Transverse colon (tissue), 4 donors: ENCODE data around the gene FGF10.

Source experiments
- EP300 ChIP-seq: sonication (generic); formaldehyde crosslinking; IDR thresholded peaks from one replicate; pipeline ENCODE4 v1.6.1; 2017; ENCODE audit warnings: antibody characterized with exemption, low read depth
- POLR2A ChIP-seq: fragments of 450-650 bp; IDR thresholded peaks from one replicate; pipeline ENCODE4 v1.6.1; 2016; ENCODE audit warnings: antibody characterized with exemption, mild to moderate bottlenecking, moderate library complexity
- POLR2AphosphoS5 ChIP-seq, 3 donors: sonication (generic); formaldehyde crosslinking; IDR thresholded peaks; one replicate each; pipeline ENCODE4 v1.6.1; 2016; ENCODE audit warnings: antibody characterized with exemption in 3 of 3
- TF ChIP-seq, protein P1 (sequence below), 5 experiments: fragments of 200-600 bp in 3 of 5; fragments of 450-650 bp in 2 of 5; sonication (generic) in 3 of 5; IDR thresholded peaks; 1 replicate in 2 of 5; 2 replicates in 3 of 5; pipeline ENCODE4 v1.5.1; 2016 to 2017; ENCODE audit warnings: antibody characterized with exemption in 5 of 5, inconsistent platforms in 3 of 5, mild to moderate bottlenecking in 2 of 5, moderate library complexity in 1 of 5

DNA sequence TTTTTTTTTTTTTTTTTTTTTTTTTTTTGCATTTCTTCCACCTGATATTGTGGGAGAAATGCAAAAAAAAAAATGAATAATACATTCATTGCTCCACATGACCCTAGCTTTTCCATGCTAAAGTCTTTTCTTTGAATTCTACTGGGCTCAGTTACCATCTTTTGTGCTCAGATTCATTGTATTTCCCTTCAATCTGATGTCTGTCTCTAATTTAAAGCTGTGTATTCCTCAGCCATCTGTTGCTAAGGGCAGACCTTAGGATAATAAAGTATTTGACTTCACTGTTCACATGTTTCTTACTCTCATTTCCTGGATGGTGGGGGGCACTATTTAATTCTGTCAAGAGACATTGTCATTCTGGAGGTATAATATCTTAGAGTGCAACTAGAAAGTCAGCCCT, 123.5 kb downstream of the FGF10 start:
- TF ChIP-seq, protein P1, sequence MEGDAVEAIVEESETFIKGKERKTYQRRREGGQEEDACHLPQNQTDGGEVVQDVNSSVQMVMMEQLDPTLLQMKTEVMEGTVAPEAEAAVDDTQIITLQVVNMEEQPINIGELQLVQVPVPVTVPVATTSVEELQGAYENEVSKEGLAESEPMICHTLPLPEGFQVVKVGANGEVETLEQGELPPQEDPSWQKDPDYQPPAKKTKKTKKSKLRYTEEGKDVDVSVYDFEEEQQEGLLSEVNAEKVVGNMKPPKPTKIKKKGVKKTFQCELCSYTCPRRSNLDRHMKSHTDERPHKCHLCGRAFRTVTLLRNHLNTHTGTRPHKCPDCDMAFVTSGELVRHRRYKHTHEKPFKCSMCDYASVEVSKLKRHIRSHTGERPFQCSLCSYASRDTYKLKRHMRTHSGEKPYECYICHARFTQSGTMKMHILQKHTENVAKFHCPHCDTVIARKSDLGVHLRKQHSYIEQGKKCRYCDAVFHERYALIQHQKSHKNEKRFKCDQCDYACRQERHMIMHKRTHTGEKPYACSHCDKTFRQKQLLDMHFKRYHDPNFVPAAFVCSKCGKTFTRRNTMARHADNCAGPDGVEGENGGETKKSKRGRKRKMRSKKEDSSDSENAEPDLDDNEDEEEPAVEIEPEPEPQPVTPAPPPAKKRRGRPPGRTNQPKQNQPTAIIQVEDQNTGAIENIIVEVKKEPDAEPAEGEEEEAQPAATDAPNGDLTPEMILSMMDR (IDR thresholded peaks at IDR 0.05), result no peak
- no peak for TF ChIP-seq POLR2A
- no peak for TF ChIP-seq EP300
- no peak for TF ChIP-seq POLR2AphosphoS5 (IDR thresholded peaks at IDR 0.05)
